Measurements from ENCODE around the gene ASB9. TPM values are rescaled to one million over a fixed set of nuclear protein-coding genes. Genes with fewer than 3 reads are reported as not detected.

Gene ASB9
- 0.38 and 0.56 TPM in 2 replicates for total RNA-seq

GRCh38 chrX:15269618-15270521 lies at the start of gene ASB9:
ASB9 (minus strand) TSS chrX:15270083; CDS start chrX:15269874, 209 bp downstream.

DNA sequence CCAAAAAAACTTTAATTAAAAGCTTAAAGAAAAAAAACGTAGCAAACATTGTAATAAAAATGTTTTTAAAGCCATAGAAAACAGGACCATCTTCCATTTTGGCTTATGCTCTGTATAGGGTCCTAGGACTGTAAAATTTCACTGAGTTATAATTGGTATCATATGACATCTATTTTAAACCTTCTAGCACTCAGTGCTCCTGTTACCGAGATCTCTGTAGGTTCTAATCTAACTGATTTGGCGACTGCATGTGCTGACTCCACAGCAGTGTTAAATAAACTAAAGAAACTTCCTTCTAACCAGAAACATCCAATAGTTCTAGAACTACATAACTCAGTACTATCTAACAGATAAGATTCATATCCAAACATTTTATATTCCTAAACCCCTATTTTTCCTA lies 45.6 kb upstream of the ASB9 start, which contains the start of gene ASB11:
ASB11 (minus strand) TSS at position 132 of the 400 bp plus-strand sequence; CDS start at position 97, 35 bp downstream.

Other genes with a start within 250 kb of the ASB9 start
- not detected in 2 replicates for gene ASB11, start 45.6 kb upstream of the ASB9 start, total RNA-seq
- gene PIGA, start 65.4 kb upstream of the ASB9 start, total RNA-seq: 11.8 and 11.9 TPM in 2 replicates
- gene VEGFD, start 114.3 kb upstream of the ASB9 start, total RNA-seq: 0.28 TPM in 1 of 2 replicates, not detected in the other
- 9.6 and 13.2 TPM in 2 replicates for gene PIR, start 223.2 kb upstream of the ASB9 start, total RNA-seq
- gene BMX, start 230.7 kb upstream of the ASB9 start, total RNA-seq: 0.38 and 0.56 TPM in 2 replicates